Right cardiac atrium (tissue), 5 donors: ENCODE data around the gene ARHGAP27. TPM values are rescaled to one million over a fixed set of nuclear protein-coding genes. Genes with fewer than 3 reads are reported as not detected.

ENCODE experiments used
- ATAC-seq, 2 donors: fragments of 200-7000 bp; cut with Tn5 transposase; one replicate each; pipeline versions ENCODE4 v1.8.0 to v1.9.1; 2020; ENCODE audit warnings: moderate library complexity in 2 of 2, mild to moderate bottlenecking in 1 of 2
- DNase-seq, 3 donors: peaks; one replicate each; pipeline ENCODE4 v3.0.0-alpha.2; 2020
- H3K27ac ChIP-seq: one replicate; pipeline ENCODE4 v1.5.1; 2013; ENCODE audit warnings: mild to moderate bottlenecking, low read length, control low read depth, moderate library complexity
- H3K27me3 ChIP-seq: one replicate; pipeline ENCODE4 v1.6.1; 2013; ENCODE audit not compliant: control insufficient read depth, insufficient read depth
- H3K4me1 ChIP-seq: one replicate; pipeline ENCODE4 v1.6.1; 2013; ENCODE audit warnings: low read length; ENCODE audit not compliant: control insufficient read depth, insufficient read depth
- H3K4me3 ChIP-seq: one replicate; pipeline ENCODE4 v1.5.1; 2013; ENCODE audit warnings: low read length, control low read depth
- H3K9me3 ChIP-seq: one replicate; pipeline ENCODE4 v1.6.1; 2013; ENCODE audit warnings: low read length; ENCODE audit not compliant: control insufficient read depth
- WGBS: extraction: QIAGEN DNeasy Blood & Tissue Kit; methylation state at CpG from one replicate; pipeline ENCODE4 v1.1.7; 2013; 5-methylcytosine and 5-hydroxymethylcytosine counted together
- intact Hi-C, 4 donors: fragments of 100-400 bp; cut with DNase I; formaldehyde crosslinking; loops; one replicate each; pipeline versions ENCODE4 v1.11.0 to v1.14.0; 2022 to 2023
- polyA plus RNA-seq: library from polyadenylated mRNA; stranded (reverse); fragments of 200-250 nt; gene quantifications from one replicate; pipeline ENCODE4 v1.2.3, GENCODE V29; 2013
- total RNA-seq, 4 donors: library from RNA; stranded (reverse); fragmentation: NEBNext Ultra II Directional; extraction: Animal tissue kit (Norgen Biotek cat#: 25700); gene quantifications; one replicate each; pipeline ENCODE4 v1.2.1, GENCODE V29; 2021
- donor health status: healthy with polysubstance abuse.
- donor health status: DM: no; HTN: yes; CAD: no.
- donor health status: DM: no; HTN: no; CAD: no.
- donor health status: DM: no; HTN: yes; CAD: no; lungs with severe emphysema.
- donor health status: DM: yes; HTN: yes; CAD: no.

Gene ARHGAP27
- total and polyA plus RNA-seq, 5 donors: 25.1 to 32.0 (median 26.8) TPM

DNA sequence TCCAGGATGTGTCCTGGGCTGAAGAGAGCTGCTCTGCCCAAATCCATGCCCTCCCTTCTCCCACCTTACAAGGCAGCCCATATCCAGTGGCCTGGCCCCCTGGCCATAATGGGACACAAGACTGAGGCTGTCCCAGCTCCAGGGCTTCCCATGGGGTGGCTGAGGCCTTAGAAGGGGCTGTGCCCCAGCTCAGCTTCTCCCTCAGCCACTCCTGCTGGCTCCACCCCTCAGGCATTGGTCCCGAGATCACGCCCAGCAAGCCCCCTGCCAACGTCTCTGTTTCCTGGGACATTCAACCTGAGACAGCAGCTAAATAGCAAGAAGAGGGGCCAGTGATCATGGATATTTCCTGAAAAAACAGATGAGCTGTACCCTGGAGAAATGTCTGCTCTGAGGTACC is 43.3 kb downstream of the ARHGAP27 start:
- Histone ChIP-seq H3K27me3 (no peaks in the 10 kb centered on the region), H3K9me3 (no peaks in the 10 kb centered on the region), H3K4me1 (peaks cover 1% of the 10 kb centered on the region), H3K27ac (no peak overlapping the region), H3K4me3 (no peak overlapping the region)
- DNase-seq (peak in 2 of 3 donors; percentile 14 to 28), ATAC-seq (no peak)
- 40% methylated on average over 3 of the region's 3 CpGs for WGBS
- intact Hi-C loops: loop anchor here in 3 of 4 donors (5.0 kb wide), 2 partner anchors 112 to 172 kb away; no protein-coding TSS in a partner anchor

DNA sequence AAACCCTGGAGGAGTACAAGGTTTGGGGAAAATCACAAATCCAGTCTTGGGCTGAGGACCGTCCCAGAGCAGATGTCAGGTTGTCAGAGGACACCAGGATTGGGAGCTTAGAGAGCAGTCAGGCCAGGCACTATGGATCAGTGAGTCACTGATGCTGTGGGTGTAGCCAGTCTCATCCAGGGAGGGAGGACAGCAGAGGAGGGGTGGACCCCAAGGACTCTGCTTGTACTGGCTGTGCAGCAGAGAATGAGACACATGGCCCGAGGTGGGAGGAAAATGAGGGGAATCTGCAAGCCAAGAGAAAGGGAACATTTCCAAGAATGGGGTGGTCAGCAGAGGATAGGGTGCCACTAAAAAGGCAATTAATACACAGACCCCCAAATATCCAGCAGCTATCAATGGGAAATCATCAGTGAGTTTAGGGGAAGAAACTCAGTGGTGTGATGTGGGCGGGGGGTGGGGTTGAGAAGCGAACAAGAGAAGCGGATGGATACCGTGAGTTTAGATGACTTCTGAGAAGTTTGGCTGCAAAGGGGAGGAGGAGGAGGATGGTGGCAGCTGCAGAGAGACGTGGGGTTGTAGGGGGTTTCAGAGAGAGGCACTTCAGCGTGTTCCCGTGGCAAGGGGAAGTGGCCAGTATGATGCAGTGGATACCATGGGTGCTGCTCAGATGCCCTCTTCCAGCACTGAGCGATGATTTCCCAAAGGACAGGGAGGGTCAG is 43.9 kb downstream of the ARHGAP27 start:
- Histone ChIP-seq H3K9me3 (no peaks in the 10 kb centered on the region), H3K4me1 (peaks cover 1% of the 10 kb centered on the region), H3K27ac (no peak overlapping the region), H3K4me3 (no peak overlapping the region), H3K27me3 (no peaks in the 10 kb centered on the region)
- 58% methylated on average over 10 of the region's 10 CpGs for WGBS
- DNase-seq (peak in 1 of 3 donors; percentile 21), ATAC-seq (no peak)
- intact Hi-C loops: loop anchor here in 3 of 4 donors (5.0 kb wide), 2 partner anchors 111 to 171 kb away; no protein-coding TSS in a partner anchor

GRCh38 chr17:45387739-45388138 is 44.9 kb downstream of the ARHGAP27 start:
- intact Hi-C loops: loop anchor here in 3 of 4 donors (5.0 kb wide), 2 partner anchors 110 to 170 kb away; no protein-coding TSS in a partner anchor
- no peak for ATAC-seq
- H3K27ac ChIP-seq: no peak overlapping the region

GRCh38 chr17:45386178-45386577 is 46.5 kb downstream of the ARHGAP27 start:
- intact Hi-C loops: loop anchor here in 3 of 4 donors (5.0 kb wide), 2 partner anchors 109 to 169 kb away; no protein-coding TSS in a partner anchor
- Histone ChIP-seq H3K27me3 (no peaks in the 10 kb centered on the region), H3K9me3 (no peaks in the 10 kb centered on the region), H3K4me3 (no peak overlapping the region), H3K27ac (no peak overlapping the region), H3K4me1 (peaks cover 1% of the 10 kb centered on the region)
- ATAC-seq (no peak), DNase-seq (no peak)
- 60% methylated on average over 4 of the region's 4 CpGs for WGBS

More at GRCh38 chr17:45387739-45388138, 44.9 kb downstream of the ARHGAP27 start:
- Histone ChIP-seq H3K9me3 (no peaks in the 10 kb centered on the region), H3K27me3 (no peaks in the 10 kb centered on the region), H3K4me1 (peaks cover 1% of the 10 kb centered on the region), H3K4me3 (no peak overlapping the region)
- 94% methylated on average over 3 of the region's 3 CpGs for WGBS
- no peak for DNase-seq

DNA sequence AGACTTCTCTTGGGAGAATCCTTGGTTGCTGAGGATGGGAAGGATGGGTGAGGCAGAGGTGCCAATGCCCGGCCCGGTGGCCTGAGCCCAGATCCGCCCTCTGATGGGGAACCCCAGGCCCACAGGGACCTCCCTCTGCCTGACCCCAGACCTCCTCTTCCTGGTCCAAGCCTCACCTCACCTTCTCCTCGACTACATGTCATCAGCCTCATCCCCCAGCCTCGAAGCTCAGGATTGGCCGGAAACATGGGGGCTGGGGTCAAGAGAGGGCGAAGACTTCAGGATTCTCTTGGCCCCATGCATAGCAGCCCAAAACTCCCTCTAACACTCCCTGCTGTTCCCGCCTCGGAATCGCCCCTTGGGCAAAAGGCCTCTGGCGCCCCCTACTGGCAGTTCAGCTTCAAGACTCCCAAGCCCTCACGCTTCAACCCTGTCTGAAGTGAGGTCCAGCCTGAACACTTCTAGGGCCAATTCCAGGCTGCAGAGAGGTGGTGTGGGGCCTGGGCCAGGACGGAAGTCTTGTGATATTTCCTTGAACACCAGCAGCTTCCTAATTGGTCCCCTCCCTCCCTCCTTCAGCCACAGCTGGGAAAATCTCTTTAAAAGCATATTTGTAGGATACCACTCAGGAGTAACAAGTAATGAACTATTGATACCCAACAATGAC is 47.2 kb downstream of the ARHGAP27 start:
- intact Hi-C loops: loop anchor here (1.0 to 5.0 kb wide), 5 partner anchors 108 to 168 kb away; partner anchors contain the start of gene FMNL1 (in 1 of the 4)
- H3K27ac ChIP-seq: no peak overlapping the region
- H3K4me3 ChIP-seq: no peak overlapping the region
- ATAC-seq (peak; percentile 91 to 94), DNase-seq (peak; percentile 90 to 96 (median 95))
- H3K9me3 ChIP-seq: no peaks in the 10 kb centered on the region
- H3K4me1 ChIP-seq: peaks cover 1% of the 10 kb centered on the region
- 6% methylated on average over 13 of the region's 13 CpGs for WGBS
- no peaks in the 10 kb centered on the region for H3K27me3 ChIP-seq

DNA sequence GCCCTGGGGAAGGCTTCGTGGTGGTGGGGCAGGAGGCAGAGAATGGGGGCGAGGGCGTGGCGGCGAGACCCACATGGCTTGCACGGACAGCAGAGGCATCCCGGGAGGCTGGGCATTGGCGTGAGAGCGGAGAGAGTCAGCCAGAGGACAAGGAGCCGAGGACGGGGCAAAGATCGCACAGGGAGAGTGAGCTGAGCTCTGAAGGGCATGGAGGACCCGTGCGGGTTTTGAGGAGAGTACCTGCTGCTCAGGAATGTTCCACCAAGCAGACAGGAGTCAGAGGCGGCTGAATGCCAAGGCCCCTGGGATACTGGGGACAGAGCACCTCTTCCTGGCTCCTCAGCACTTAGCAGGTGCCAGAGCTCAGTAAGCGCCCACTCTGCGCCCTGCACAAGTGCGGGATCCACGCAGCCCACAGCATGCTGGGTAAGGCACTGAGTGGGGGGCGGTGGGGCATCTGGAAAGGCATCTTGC is 47.8 kb downstream of the ARHGAP27 start:
- no peaks in the 10 kb centered on the region for H3K9me3 ChIP-seq
- intact Hi-C loops: loop anchor here (1.0 to 5.0 kb wide), 6 partner anchors 108 to 168 kb away; partner anchors contain the start of gene FMNL1 (in 1 of the 4)
- WGBS: 76% methylated on average over 20 of the region's 20 CpGs
- H3K27me3 ChIP-seq: no peaks in the 10 kb centered on the region
- H3K27ac ChIP-seq: no peak overlapping the region
- peak in 1 of 3 donors; percentile 65 for DNase-seq
- no peak overlapping the region for H3K4me3 ChIP-seq
- ATAC-seq: peak; percentile 20 to 51
- H3K4me1 ChIP-seq: peaks cover 1% of the 10 kb centered on the region

- Histone ChIP-seq H3K9me3 (no peaks in the 10 kb centered on the region), H3K27ac (no peak overlapping the region), H3K4me3 (no peak overlapping the region), H3K27me3 (no peaks in the 10 kb centered on the region), H3K4me1 (peaks cover 1% of the 10 kb centered on the region)
- peak in 1 of 3 donors; percentile 59 for DNase-seq
- WGBS: 47% methylated on average over 7 of the region's 7 CpGs
- no peak for ATAC-seq
- intact Hi-C loops: loop anchor here in 3 of 4 donors (2.0 to 5.0 kb wide), 4 partner anchors 107 to 165 kb away; partner anchors contain the start of gene FMNL1 (in 1 of the 3)
Observed at GRCh38 chr17:45384047-45384788, 48.5 kb downstream of the ARHGAP27 start.

- Histone ChIP-seq H3K4me1 (peaks cover 1% of the 10 kb centered on the region), H3K9me3 (no peaks in the 10 kb centered on the region), H3K27ac (no peak overlapping the region), H3K4me3 (no peak overlapping the region), H3K27me3 (no peaks in the 10 kb centered on the region)
- intact Hi-C loops: loop anchor here in 2 of 4 donors (5.0 kb wide), 2 partner anchors 106 to 116 kb away; no protein-coding TSS in a partner anchor
- ATAC-seq (no peak), DNase-seq (no peak)
- 53% methylated on average over 1 of the region's 1 CpG for WGBS
Observed at GRCh38 chr17:45383003-45383402, 49.7 kb downstream of the ARHGAP27 start.

GRCh38 chr17:45382226-45382625 is 50.4 kb downstream of the ARHGAP27 start:
- Histone ChIP-seq H3K9me3 (no peaks in the 10 kb centered on the region), H3K4me1 (peaks cover 1% of the 10 kb centered on the region), H3K4me3 (no peak overlapping the region), H3K27ac (no peak overlapping the region), H3K27me3 (no peaks in the 10 kb centered on the region)
- intact Hi-C loops: loop anchor here in 2 of 4 donors (5.0 kb wide), 2 partner anchors 105 to 115 kb away; no protein-coding TSS in a partner anchor
- ATAC-seq (no peak), DNase-seq (no peak)
- WGBS: 18% methylated on average over 3 of the region's 3 CpGs

DNA sequence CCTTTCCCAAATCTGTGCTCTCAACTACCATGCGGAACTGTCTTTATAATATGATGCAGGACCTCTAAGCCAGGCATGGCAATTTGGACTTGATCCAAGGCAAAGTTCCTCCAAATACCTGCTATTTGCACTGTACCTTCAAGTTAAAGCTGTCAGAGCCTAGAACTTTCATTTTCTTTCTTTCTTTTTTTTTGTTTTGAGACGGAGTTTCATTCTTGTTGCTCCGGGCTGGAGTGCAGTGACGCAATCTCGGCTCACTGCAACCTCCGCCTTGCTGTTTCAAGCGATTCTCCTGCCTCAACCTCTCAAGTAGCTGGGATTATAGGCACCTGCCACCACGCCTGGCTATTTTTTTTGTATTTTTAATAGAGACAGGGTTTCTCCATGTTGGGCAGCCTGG is 51.7 kb downstream of the ARHGAP27 start:
- Histone ChIP-seq H3K27ac (no peak overlapping the region), H3K4me3 (no peak overlapping the region), H3K4me1 (peaks cover 1% of the 10 kb centered on the region), H3K9me3 (no peaks in the 10 kb centered on the region), H3K27me3 (no peaks in the 10 kb centered on the region)
- WGBS: 70% methylated on average over 8 of the region's 8 CpGs
- peak in 1 of 3 donors; percentile 18 for DNase-seq
- ATAC-seq: no peak
- intact Hi-C loops: loop anchor here in 2 of 4 donors (5.0 kb wide), 2 partner anchors 104 to 114 kb away; no protein-coding TSS in a partner anchor
